GM18499 (cell line): ENCODE measurements around the gene STK32C.
"Not testable (repeated sequence)": the region's sequence is repeated elsewhere in the genome, so short reads cannot be mapped to it uniquely, and the experiment has no call there.

Experiments used
- ATAC-seq: cut with Tn5 transposase; IDR thresholded peaks from one replicate; pipeline ENCODE4 v1.9.1; 2021; ENCODE audit warnings: moderate number of reproducible peaks; ENCODE audit not compliant: insufficient read depth, unreplicated experiment

Gene STK32C

GRCh38 chr10:132223611-132224342, 84.0 kb downstream of the STK32C start:
- ATAC-seq, result no peak

GRCh38 chr10:132223156-132223590, 84.6 kb downstream of the STK32C start:
- no peak for ATAC-seq

- ATAC-seq, result no peak
These were observed 85.0 kb downstream of the STK32C start for GRCh38 chr10:132222726-132223125.

GRCh38 chr10:132220996-132221395, 86.8 kb downstream of the STK32C start:
- not testable (repeated sequence) for ATAC-seq

- no peak for ATAC-seq
These were observed 87.7 kb downstream of the STK32C start for GRCh38 chr10:132220061-132220460.

- no peak for ATAC-seq
These were observed 88.3 kb downstream of the STK32C start for GRCh38 chr10:132219486-132219885.

GRCh38 chr10:132216441-132216840, 91.3 kb downstream of the STK32C start:
- not testable (repeated sequence) for ATAC-seq

GRCh38 chr10:132213917-132214316, 93.8 kb downstream of the STK32C start:
- no peak for ATAC-seq

GRCh38 chr10:132212816-132213215, 94.9 kb downstream of the STK32C start:
- no peak for ATAC-seq

- ATAC-seq, result no peak
These were observed 96.5 kb downstream of the STK32C start for GRCh38 chr10:132211246-132211645.

GRCh38 chr10:132210766-132211165, 97.0 kb downstream of the STK32C start:
- ATAC-seq, result no peak

- ATAC-seq, result no peak
These were observed 97.7 kb downstream of the STK32C start for GRCh38 chr10:132209978-132210530.

GRCh38 chr10:132209130-132209529, 98.6 kb downstream of the STK32C start:
- no peak for ATAC-seq

GRCh38 chr10:132208462-132209050, 99.2 kb downstream of the STK32C start:
- no peak for ATAC-seq

- ATAC-seq, result no peak
These were observed 100.0 kb downstream of the STK32C start for GRCh38 chr10:132207536-132208461.

GRCh38 chr10:132206806-132207535, 100.8 kb downstream of the STK32C start:
- ATAC-seq, result no peak

GRCh38 chr10:132206377-132206745, 101.4 kb downstream of the STK32C start:
- ATAC-seq, result no peak

GRCh38 chr10:132205650-132206376, 101.9 kb downstream of the STK32C start:
- no peak for ATAC-seq

- no peak for ATAC-seq
These were observed 102.8 kb downstream of the STK32C start for GRCh38 chr10:132204781-132205473.
